HCT116 (cell line): ENCODE measurements around the gene IL17RD.

Experiments used
- EZH2phosphoT487 ChIP-seq: fragments of 200-600 bp; IDR thresholded peaks from 2 replicates; pipeline ENCODE4 v1.6.1; 2018; ENCODE audit warnings: antibody characterized with exemption, borderline replicate concordance
- JUND ChIP-seq: IDR thresholded peaks from 2 replicates; pipeline ENCODE4 v1.6.1; 2012
- POLR2A ChIP-seq: IDR thresholded peaks from 2 replicates; pipeline ENCODE4 v1.7.0; 2011; ENCODE audit warnings: borderline replicate concordance; ENCODE audit not compliant: insufficient read depth, insufficient read length; ENCODE audit errors: extremely low read depth
- POLR2AphosphoS5 ChIP-seq: IDR thresholded peaks from 2 replicates; pipeline ENCODE4 v1.6.1; 2011; ENCODE audit warnings: mild to moderate bottlenecking, low read depth, low read length, moderate library complexity
- RAD21 ChIP-seq: IDR thresholded peaks from 2 replicates; pipeline ENCODE4 v1.6.1; 2012; ENCODE audit warnings: low read depth, mild to moderate bottlenecking
- SP1 ChIP-seq: IDR thresholded peaks from 2 replicates; pipeline ENCODE4 v1.6.1; 2012; ENCODE audit warnings: low read depth
- YY1 ChIP-seq: IDR thresholded peaks from 2 replicates; pipeline ENCODE4 v1.6.1; 2011; ENCODE audit warnings: low read length, low read depth, moderate library complexity, mild to moderate bottlenecking; ENCODE audit not compliant: insufficient replicate concordance; ENCODE audit errors: extremely low read depth
- TF ChIP-seq, protein P1 (sequence below), 3 experiments: fragments of 200-600 bp in 1 of 3; sonication (generic) in 1 of 3; IDR thresholded peaks in 2 of 3; conservative IDR thresholded peaks in 1 of 3; 2 replicates each; pipeline ENCODE4 v1.5.1; 2012 to 2017; ENCODE audit warnings: low read depth in 2 of 3, low read length in 2 of 3, antibody characterized with exemption in 1 of 3, borderline replicate concordance in 1 of 3, control low read depth in 1 of 3, mild to moderate bottlenecking in 1 of 3, mixed read lengths in 1 of 3, mixed run types in 1 of 3, moderate library complexity in 1 of 3; ENCODE audit not compliant: insufficient read depth in 1 of 3

- TF ChIP-seq POLR2A (no peak), EZH2phosphoT487 (no peak), POLR2AphosphoS5 (peak; percentile 75), YY1 (no peak), SP1 (no peak), RAD21 (no peak), JUND (no peak)
- TF ChIP-seq, protein P1, sequence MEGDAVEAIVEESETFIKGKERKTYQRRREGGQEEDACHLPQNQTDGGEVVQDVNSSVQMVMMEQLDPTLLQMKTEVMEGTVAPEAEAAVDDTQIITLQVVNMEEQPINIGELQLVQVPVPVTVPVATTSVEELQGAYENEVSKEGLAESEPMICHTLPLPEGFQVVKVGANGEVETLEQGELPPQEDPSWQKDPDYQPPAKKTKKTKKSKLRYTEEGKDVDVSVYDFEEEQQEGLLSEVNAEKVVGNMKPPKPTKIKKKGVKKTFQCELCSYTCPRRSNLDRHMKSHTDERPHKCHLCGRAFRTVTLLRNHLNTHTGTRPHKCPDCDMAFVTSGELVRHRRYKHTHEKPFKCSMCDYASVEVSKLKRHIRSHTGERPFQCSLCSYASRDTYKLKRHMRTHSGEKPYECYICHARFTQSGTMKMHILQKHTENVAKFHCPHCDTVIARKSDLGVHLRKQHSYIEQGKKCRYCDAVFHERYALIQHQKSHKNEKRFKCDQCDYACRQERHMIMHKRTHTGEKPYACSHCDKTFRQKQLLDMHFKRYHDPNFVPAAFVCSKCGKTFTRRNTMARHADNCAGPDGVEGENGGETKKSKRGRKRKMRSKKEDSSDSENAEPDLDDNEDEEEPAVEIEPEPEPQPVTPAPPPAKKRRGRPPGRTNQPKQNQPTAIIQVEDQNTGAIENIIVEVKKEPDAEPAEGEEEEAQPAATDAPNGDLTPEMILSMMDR (IDR thresholded peaks at IDR 0.05 in 2 of 3, conservative IDR thresholded peaks at IDR 0.05 in 1 of 3; ENCODE audit: borderline replicate concordance in 1 of 3, insufficient read depth in 1 of 3, low read depth in 2 of 3, low read length in 2 of 3) = no peak
These were observed at the start of gene IL17RD for GRCh38 chr3:57164657-57165573.
